OCI-LY7 (cell line): ENCODE measurements around the gene NRXN2.

Experiments used
- EZH2phosphoT487 ChIP-seq: fragments of 200-600 bp; sonication (generic); IDR thresholded peaks from 2 replicates; pipeline ENCODE4 v1.6.1; 2018; ENCODE audit warnings: low read depth, borderline replicate concordance, mild to moderate bottlenecking, mixed run types, antibody characterized with exemption, low read length, moderate library complexity, mixed read lengths
- TF ChIP-seq, protein P1 (sequence below): fragments of 200-600 bp; sonication (generic); conservative IDR thresholded peaks from 2 replicates; pipeline ENCODE4 v1.5.1; 2014; ENCODE audit warnings: mild to moderate bottlenecking, antibody characterized with exemption, low read length, moderate library complexity, mixed read lengths

- no peak for TF ChIP-seq EZH2phosphoT487
- TF ChIP-seq, protein P1, sequence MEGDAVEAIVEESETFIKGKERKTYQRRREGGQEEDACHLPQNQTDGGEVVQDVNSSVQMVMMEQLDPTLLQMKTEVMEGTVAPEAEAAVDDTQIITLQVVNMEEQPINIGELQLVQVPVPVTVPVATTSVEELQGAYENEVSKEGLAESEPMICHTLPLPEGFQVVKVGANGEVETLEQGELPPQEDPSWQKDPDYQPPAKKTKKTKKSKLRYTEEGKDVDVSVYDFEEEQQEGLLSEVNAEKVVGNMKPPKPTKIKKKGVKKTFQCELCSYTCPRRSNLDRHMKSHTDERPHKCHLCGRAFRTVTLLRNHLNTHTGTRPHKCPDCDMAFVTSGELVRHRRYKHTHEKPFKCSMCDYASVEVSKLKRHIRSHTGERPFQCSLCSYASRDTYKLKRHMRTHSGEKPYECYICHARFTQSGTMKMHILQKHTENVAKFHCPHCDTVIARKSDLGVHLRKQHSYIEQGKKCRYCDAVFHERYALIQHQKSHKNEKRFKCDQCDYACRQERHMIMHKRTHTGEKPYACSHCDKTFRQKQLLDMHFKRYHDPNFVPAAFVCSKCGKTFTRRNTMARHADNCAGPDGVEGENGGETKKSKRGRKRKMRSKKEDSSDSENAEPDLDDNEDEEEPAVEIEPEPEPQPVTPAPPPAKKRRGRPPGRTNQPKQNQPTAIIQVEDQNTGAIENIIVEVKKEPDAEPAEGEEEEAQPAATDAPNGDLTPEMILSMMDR: no peak
Observed at GRCh38 chr11:64607381-64607985, 115.5 kb downstream of the NRXN2 start.
